C4-2B (cell line): Measurements from ENCODE around the gene FPR1.

Experiments used
- CTCF ChIP-seq: fragments of 450-650 bp; conservative IDR thresholded peaks from 2 replicates; pipeline ENCODE4 v1.5.1; 2017; ENCODE audit warnings: mild to moderate bottlenecking
- ZFX ChIP-seq: fragments of 450-650 bp; IDR thresholded peaks from 2 replicates; pipeline ENCODE4 v1.6.1; 2017

GRCh38 chr19:51712461-51713081 is 39.1 kb downstream of the FPR1 start:
- TF ChIP-seq CTCF (peak; percentile 76), ZFX (no peak)
